Measurements from ENCODE around the gene CYP46A1. TPM values are rescaled to one million over a fixed set of nuclear protein-coding genes. Genes with fewer than 3 reads are reported as not detected.

CYP46A1 gene
- total and polyA plus RNA-seq, 2 donors (not counting 1 experiment from before 2014, with no cell fraction given): 0.27 to 0.28 TPM

DNA sequence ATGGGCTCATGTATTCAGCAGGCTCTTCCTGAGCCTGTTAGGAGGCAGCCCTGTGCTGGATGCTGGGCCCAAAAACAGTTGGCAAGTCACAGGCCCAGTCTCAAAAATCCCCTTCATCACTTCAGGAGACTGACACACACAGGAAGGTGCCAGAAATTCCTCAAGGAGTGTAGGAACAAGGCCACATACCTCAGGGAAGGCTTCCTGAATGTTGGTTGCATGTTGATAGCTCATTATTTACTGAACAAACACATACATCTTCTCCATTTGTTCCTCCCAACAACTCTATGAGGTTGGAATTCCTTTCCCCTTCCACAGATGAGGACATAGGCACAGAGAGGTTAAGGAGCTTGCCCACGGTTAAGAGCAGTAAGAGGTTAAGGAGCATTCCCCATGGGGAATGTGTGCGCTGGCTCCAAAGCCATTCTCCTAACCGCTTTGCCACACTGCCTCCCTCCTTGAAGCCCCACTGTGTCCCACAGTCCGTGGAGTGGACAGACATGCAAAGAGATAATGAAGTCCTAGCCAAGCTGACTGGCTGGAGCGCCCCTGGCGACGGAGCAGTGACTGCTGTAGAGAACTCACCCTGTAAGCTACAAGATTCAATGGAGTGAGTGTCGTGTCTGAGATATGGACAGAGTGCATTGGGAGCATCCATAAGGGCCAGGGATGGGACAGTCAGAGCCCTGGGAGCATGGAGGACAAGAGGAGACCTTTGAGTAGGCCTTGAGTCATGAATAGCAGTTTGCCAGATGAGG lies 35.9 kb upstream of the CYP46A1 start:
- H2AFZ ChIP-seq (ENCODE audit: insufficient read depth, low read depth, low read length, poor library complexity, severe bottlenecking): no peak overlapping the region
- POLR2A ChIA-PET: no interaction called here
- H3K79me2 ChIP-seq (ENCODE audit: control insufficient read depth, insufficient read depth, low read length): no peaks in the 10 kb centered on the region
- H3K4me3 ChIP-seq (ENCODE audit: control extremely low read depth in 1 of 5, extremely low read depth in 1 of 5, insufficient read depth in 1 of 5, low read depth in 2 of 5, low read length in 4 of 5): no peak overlapping the region
- no peak for DNase-seq
- H3K27me3 ChIP-seq (replicated peaks in 1 of 4; ENCODE audit: control extremely low read depth in 1 of 4, control insufficient read depth in 3 of 4, insufficient read depth in 4 of 4, low read length in 3 of 4): peaks cover 0 to 29% (median 8%) of the 10 kb centered on the region in 4 experiments
- 86% methylated on average over 8 of the region's 8 CpGs for WGBS (ENCODE audit: insufficient coverage)
- H3K27ac ChIP-seq (ENCODE audit: low read length in 2 of 2): no peak overlapping the region
- Mint-ChIP-seq H3K9me3 (ENCODE audit: insufficient read depth) (no peaks in the 10 kb centered on the region), H3K27ac (no peak overlapping the region), H3K27me3 (peaks cover 32% of the 10 kb centered on the region), H3K4me1 (peaks cover 5% of the 10 kb centered on the region), H3K4me3 (no peak overlapping the region)
- no peak overlapping the region for H3K4me2 ChIP-seq (replicated peaks; ENCODE audit: low read depth, low read length, poor library complexity, severe bottlenecking)
- no peak overlapping the region for H3K9ac ChIP-seq (ENCODE audit: low read length)
- H4K20me1 ChIP-seq (ENCODE audit: control insufficient read depth, insufficient read depth, low read length, poor library complexity, severe bottlenecking): no peaks in the 10 kb centered on the region
- H3K4me1 ChIP-seq (ENCODE audit: control insufficient read depth in 2 of 2, insufficient read depth in 2 of 2, low read length in 2 of 2): peaks cover 3% of the 10 kb centered on the region in 2 donors
- ATAC-seq (ENCODE audit: low read depth): no peak
- no peaks in the 10 kb centered on the region for H3K36me3 ChIP-seq (replicated peaks in 1 of 2; ENCODE audit: control extremely low read depth in 1 of 2, control insufficient read depth in 1 of 2, extremely low read depth in 1 of 2, insufficient read depth in 2 of 2, low read length in 1 of 2)
- peaks cover 0 to 6% (median 0%) of the 10 kb centered on the region in 3 donors for H3K9me3 ChIP-seq (ENCODE audit: control extremely low read depth in 1 of 3, control insufficient read depth in 2 of 3, insufficient read depth in 1 of 3, low read length in 2 of 3)
- TF ChIP-seq, protein P1, sequence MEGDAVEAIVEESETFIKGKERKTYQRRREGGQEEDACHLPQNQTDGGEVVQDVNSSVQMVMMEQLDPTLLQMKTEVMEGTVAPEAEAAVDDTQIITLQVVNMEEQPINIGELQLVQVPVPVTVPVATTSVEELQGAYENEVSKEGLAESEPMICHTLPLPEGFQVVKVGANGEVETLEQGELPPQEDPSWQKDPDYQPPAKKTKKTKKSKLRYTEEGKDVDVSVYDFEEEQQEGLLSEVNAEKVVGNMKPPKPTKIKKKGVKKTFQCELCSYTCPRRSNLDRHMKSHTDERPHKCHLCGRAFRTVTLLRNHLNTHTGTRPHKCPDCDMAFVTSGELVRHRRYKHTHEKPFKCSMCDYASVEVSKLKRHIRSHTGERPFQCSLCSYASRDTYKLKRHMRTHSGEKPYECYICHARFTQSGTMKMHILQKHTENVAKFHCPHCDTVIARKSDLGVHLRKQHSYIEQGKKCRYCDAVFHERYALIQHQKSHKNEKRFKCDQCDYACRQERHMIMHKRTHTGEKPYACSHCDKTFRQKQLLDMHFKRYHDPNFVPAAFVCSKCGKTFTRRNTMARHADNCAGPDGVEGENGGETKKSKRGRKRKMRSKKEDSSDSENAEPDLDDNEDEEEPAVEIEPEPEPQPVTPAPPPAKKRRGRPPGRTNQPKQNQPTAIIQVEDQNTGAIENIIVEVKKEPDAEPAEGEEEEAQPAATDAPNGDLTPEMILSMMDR (IDR thresholded peaks at IDR 0.05): no peak
- no peak for TF ChIP-seq EZH2 (IDR thresholded peaks at IDR 0.05; ENCODE audit: borderline replicate concordance, insufficient read depth, low read depth, low read length, poor library complexity, severe bottlenecking)
- intact Hi-C loops (cut with micrococcal nuclease): no loop called here
- CTCF ChIA-PET: no interaction called here

DNA sequence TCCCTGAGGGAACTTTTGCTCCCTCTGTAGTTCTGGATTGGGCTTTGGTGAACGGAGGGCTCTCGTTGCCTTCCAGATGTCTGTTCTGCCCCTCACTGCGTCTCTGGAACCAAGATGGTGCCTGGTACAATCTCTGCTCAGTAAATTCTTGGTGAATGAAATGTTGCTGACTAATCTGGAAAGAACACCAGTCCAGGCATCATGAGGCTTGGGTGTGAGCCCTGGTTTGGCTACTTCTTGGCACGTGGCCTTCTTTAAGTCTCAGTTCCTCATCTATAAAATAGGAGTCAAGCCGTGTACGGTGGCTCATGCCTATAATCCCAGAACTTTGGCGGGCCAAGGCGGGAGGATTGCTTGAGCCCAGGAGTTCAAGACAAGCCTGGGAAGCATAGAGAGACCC lies 34.9 kb upstream of the CYP46A1 start:
- Histone ChIP-seq H3K9me3 (ENCODE audit: control extremely low read depth in 1 of 3, control insufficient read depth in 2 of 3, insufficient read depth in 1 of 3, low read length in 2 of 3) (peaks cover 0 to 6% (median 0%) of the 10 kb centered on the region in 3 donors), H3K36me3 (replicated peaks in 1 of 2; ENCODE audit: control extremely low read depth in 1 of 2, control insufficient read depth in 1 of 2, extremely low read depth in 1 of 2, insufficient read depth in 2 of 2, low read length in 1 of 2) (no peaks in the 10 kb centered on the region), H3K79me2 (ENCODE audit: control insufficient read depth, insufficient read depth, low read length) (no peaks in the 10 kb centered on the region), H3K4me1 (ENCODE audit: control insufficient read depth in 2 of 2, insufficient read depth in 2 of 2, low read length in 2 of 2) (peaks cover 3% of the 10 kb centered on the region in 2 donors), H3K4me3 (ENCODE audit: control extremely low read depth in 1 of 5, extremely low read depth in 1 of 5, insufficient read depth in 1 of 5, low read depth in 2 of 5, low read length in 4 of 5) (no peak overlapping the region), H3K4me2 (replicated peaks; ENCODE audit: low read depth, low read length, poor library complexity, severe bottlenecking) (no peak overlapping the region), H3K27ac (ENCODE audit: low read length in 2 of 2) (no peak overlapping the region), H3K9ac (ENCODE audit: low read length) (no peak overlapping the region), H2AFZ (ENCODE audit: insufficient read depth, low read depth, low read length, poor library complexity, severe bottlenecking) (no peak overlapping the region), H4K20me1 (ENCODE audit: control insufficient read depth, insufficient read depth, low read length, poor library complexity, severe bottlenecking) (no peaks in the 10 kb centered on the region), H3K27me3 (replicated peaks in 1 of 4; ENCODE audit: control extremely low read depth in 1 of 4, control insufficient read depth in 3 of 4, insufficient read depth in 4 of 4, low read length in 3 of 4) (peaks cover 0 to 25% (median 5%) of the 10 kb centered on the region in 4 experiments)
- Mint-ChIP-seq H3K4me3 (no peak overlapping the region), H3K9me3 (ENCODE audit: insufficient read depth) (no peaks in the 10 kb centered on the region), H3K27ac (no peak overlapping the region), H3K4me1 (peaks cover 2% of the 10 kb centered on the region), H3K27me3 (peaks cover 30% of the 10 kb centered on the region)
- DNase-seq (no peak), ATAC-seq (ENCODE audit: low read depth) (no peak)
- POLR2A ChIA-PET: no interaction called here
- WGBS (ENCODE audit: insufficient coverage): 75% methylated on average over 8 of the region's 8 CpGs
- CTCF ChIA-PET: no interaction called here
- TF ChIP-seq EZH2 (IDR thresholded peaks at IDR 0.05; ENCODE audit: borderline replicate concordance, insufficient read depth, low read depth, low read length, poor library complexity, severe bottlenecking): no peak
- TF ChIP-seq, protein P1 (IDR thresholded peaks at IDR 0.05): no peak
- intact Hi-C loops (cut with micrococcal nuclease): no loop called here

All from B cell (primary cell).